HG03025 (cell line): ENCODE results near the gene CNOT3.
"Not testable (repeated sequence)": the region's sequence is repeated elsewhere in the genome, so short reads cannot be mapped to it uniquely, and the experiment has no call there.

ENCODE experiments used
- ATAC-seq: cut with Tn5 transposase; IDR thresholded peaks from one replicate; pipeline ENCODE4 v1.9.1; 2021; ENCODE audit warnings: mild to moderate bottlenecking, moderate library complexity; ENCODE audit not compliant: unreplicated experiment, low FRiP score

Gene CNOT3

DNA sequence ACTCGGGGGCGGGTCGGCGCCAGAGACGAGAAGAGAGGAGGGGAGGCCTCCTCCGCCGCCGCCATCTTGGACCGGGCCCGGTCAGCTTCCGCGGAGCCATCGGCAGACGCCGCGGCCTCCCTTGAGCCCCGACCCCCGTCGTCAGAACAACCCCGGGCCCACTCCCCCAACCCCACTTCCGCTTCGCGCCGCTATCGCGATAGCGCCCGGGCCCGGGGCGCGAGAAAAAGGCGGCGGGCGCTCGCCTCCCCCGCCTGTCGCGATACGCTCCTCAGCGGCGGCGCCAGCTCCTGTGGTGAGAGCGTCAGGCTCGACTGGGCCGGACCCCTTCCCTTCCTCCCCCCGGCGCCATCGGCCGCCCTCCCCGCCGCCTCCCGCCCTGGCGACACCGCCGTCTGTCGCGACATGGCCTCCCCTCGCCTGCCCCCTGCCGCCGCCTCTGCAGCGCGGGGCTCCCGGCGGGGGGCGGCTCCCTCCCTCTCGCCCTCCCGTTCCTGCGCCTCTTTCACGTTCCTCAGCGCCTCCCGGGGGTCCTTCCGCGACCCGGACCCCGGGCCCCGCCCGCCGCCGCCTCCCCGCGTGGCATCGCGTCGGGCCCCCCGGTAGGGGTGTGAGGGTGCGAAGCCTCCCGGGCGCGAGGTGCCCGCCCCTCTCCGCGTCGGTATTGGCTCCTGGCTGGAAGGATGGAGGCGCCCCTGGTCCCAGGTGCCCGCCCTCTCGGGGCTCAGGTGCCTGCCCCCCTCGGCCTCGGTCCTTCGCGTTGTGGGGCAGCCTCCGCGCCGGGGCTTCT, at the start of gene CNOT3:
TSS of gene CNOT3 (plus strand) at position 64 of the 790 bp plus-strand sequence. CDS start 5,217 bp downstream, outside the sequence.
- ATAC-seq = no peak

- ATAC-seq = no peak
Measured at GRCh38 chr19:54094426-54095000, 43.0 kb upstream of the CNOT3 start.

GRCh38 chr19:54095136-54095858, 42.3 kb upstream of the CNOT3 start:
- no peak for ATAC-seq

DNA sequence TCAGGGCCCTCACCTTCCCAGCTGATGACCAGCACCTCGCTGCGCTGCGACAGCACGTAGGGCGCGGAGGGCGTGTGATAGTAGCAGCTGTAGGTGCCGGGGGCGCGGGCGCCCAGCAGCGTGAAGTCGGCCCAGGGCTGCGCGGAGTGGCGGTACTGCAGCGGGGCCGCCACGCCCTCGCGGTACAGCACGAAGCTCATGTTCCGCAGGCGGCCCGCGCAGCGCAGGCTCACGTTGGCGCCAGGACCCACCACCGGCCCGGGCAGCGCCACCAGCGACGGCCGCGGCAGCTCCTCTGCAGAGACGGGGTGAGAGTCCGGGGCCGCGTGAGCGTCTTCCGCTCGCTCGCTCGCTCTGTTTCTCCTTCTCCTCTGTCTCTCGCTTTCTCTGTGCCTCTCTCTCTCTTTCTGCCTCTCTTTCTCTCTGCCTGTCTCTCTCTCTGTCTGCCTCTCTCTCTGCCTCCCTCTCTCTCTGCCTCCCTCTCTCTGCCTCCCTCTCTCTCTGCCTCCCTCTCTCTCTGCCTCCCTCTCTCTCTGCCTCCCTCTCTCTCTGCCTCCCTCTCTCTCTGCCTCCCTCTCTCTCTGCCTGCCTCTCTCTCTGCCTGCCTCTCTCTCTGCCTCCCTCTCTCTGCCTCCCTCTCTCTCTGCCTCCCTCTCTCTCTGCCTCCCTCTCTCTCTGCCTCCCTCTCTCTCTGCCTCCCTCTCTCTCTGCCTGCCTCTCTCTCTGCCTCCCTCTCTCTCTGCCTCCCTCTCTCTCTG, 41.5 kb upstream of the CNOT3 start:
- not testable (repeated sequence) for ATAC-seq

DNA sequence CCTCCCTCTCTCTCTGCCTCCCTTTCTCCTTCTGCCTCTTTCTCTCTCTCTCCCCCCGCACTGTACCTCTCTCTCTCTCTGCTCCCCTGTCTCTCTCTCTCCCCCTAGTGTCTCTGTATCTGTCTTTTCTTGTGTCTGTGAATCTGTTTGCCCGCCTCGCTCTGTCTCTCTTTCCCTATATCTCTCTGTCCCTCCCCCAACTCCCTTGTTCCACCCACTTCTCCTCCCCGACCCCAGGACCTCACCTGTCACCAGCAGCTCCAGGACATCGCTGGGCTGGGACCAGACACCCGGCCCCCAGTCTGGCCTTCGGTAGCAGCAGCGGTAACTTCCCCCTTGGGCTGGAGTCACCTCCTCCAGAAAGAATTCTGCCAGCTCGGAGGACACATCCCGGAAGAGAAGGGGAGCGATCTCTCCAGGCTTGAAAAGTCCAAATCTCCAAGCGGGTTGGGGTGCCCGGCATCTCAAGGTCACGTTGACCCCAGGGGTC, 40.9 kb upstream of the CNOT3 start:
- no peak for ATAC-seq

DNA sequence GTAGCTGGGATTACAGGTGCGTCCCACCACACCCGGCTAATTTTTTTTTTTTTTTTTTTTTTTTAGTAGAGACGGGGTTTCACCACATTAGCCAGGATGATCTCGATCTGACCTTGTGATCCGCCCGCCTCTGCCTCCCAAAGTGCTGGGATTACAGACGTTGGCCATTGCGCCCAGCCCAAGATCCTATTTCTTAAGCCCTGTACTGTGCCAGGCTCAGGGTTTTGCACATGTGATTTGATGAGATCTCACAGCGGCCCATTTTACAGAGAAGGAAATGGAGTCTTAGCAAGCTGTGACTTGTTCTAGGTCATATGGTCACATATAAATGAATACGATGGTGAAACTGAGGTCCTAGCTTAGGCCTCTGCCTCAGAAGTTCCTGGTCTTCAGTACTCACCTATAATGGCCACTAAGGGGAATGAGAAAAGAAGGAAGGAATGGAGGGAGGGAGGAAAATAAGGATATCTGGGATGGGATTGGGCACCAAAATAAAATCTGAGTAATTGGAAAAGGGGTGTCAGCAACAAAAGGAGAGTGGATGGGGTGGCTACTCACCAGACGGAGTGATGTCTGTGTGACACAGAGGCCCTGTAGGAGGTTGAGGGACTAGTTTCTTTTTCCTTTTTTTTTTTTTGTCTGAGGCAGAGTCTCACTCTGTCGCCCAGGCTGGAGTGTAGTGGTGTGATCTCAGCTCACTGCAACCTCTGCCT, 38.2 kb upstream of the CNOT3 start:
- ATAC-seq = no peak

DNA sequence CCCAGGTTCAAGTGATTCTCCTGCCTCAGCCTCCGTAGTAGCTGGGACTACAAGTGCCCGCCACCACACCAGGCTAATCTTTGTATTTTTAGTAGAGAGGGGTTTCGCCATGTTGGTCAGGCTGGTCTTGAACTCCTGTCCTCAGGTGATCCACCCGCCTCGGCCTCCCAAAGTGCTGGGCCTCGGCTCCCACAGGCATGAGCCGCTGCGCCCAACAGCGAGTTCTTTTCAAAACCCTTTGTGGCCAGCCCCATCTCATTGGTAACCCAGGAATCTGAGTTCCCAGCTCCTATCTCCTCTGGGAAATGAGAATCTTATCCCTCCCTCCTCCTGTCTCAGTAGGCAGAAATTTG, 37.7 kb upstream of the CNOT3 start:
- ATAC-seq = not testable (repeated sequence)

- ATAC-seq = no peak
Measured at GRCh38 chr19:54100561-54100960, 37.0 kb upstream of the CNOT3 start, which contains the start of gene OSCAR. TSS of gene OSCAR (minus strand) at chr19:54100803. CDS start at chr19:54100792, 11 bp downstream.

GRCh38 chr19:54102421-54103169, 35.0 kb upstream of the CNOT3 start, which contains the start of gene NDUFA3:
TSS of gene NDUFA3 (plus strand) at chr19:54102855. CDS start at chr19:54102879, 24 bp downstream.
- ATAC-seq = peak; percentile 92

DNA sequence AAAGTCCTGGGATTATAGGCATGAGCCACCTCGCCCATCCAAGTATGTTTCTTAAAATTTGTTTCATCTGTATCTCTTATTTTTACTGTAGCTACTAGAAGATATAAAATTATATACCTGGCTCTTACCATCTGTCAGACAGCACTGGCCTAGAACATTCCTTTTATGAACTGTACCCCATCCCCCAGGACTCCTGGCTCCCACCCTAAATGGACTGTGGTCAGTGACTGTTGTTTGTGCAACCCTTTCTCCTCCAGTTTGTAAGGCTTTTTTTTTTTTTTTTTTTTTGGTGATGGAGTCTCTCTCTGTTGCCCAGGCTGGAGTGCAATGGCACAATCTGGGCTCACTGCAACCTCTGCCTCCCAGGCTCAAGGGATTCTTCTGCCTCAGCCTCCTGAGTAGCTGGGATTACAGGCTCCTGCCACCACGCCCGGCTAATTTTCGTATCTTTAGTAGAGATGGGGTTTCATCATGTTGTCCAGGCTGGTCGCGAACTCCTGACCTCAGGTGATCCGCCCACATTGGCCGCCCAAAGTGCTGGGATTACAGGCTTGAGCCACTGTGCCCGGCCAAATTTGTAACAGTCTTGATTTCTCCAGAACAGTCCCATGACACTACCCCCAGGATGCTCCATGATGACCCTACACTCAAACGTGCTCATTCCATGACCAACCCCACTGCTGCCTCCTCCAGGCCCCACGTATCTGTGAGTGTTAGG, 32.4 kb upstream of the CNOT3 start:
- ATAC-seq = no peak

DNA sequence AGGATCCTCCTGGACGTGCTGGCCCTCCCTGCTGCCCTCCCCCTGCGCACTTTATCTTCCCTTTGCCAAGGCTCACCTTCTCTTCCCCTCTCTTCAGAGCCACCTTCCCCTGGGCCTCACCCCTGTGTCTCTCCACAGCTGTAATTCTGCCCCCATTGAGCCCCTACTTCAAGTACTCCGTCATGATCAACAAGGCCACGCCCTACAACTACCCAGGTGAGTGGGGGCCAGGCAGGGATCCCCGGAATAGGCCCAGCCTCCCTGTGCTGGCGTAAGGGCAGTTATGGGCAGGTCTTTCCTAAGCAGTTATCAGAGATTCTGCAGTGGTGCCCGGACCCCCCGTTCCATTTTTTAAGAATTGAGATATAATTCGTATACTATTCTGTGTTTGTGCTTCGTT, 31.8 kb upstream of the CNOT3 start:
- no peak for ATAC-seq

GRCh38 chr19:54106716-54107115, 30.8 kb upstream of the CNOT3 start:
- no peak for ATAC-seq

- ATAC-seq = no peak
Measured at GRCh38 chr19:54107876-54108490, 29.6 kb upstream of the CNOT3 start.

DNA sequence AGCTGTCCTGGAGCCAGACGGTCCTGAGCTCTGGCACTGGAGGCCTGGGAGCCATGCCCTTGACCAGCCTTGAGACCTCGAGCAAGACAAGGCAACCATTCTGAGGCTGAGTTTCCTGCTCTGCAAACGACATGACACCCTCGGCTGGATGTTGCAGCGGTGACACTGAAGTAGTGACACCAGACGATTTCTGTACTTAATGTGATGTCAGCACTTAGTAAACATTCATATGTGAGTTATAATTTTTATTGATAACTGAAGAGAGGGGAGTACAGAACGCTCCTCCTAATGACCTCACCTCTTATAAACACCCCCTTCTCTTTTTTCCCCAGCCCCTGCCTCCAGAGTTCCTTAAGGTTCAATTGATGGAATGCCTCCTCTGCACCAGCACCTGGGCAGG, 29.1 kb upstream of the CNOT3 start:
- ATAC-seq = no peak

DNA sequence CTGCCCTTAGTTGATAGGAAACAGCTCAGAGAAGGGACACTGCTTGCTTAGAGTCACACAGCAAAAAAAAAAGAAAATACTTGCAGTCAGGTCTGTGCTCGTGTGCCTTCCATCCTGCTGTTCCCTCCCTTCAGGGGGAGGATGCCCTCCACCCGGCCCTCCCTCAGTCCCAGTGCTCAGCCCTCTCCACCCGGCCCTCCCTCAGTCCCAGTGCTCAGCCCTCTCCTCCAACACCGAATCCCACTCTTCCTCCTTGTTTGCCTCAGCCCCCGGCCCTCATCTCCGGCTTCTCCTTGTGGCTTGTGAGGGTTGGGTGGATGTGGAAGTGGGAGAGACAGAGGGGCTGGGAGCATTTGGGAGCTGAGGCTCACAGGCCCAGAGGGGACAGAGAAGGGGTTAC, 27.9 kb upstream of the CNOT3 start:
- ATAC-seq = no peak

GRCh38 chr19:54114340-54115108, 23.0 kb upstream of the CNOT3 start:
- no peak for ATAC-seq
